ENCODE data around the gene CCDC6. TPM values are rescaled to one million over a fixed set of nuclear protein-coding genes. Genes with fewer than 3 reads are reported as not detected.

Gene CCDC6
- total RNA-seq, 2 donors from 2014 or later, result 65.8 to 91.0 TPM

GRCh38 chr10:59867590-59867989 is 38.8 kb downstream of the CCDC6 start:
- DNase-seq, result no peak

GRCh38 chr10:59865101-59865500 is 41.3 kb downstream of the CCDC6 start:
- peak overlapping the region; percentile 43 for H3K27ac ChIP-seq
- H3K9ac ChIP-seq (ENCODE audit: low read depth in 2 of 2, low read length in 2 of 2), result peak overlapping the region in 1 of 2 donors; percentile 16
- H3K36me3 ChIP-seq, result no peaks in the 10 kb centered on the region
- TF ChIP-seq CTCF (IDR thresholded peaks at IDR 0.05), result peak; percentile 33
- H3K4me1 ChIP-seq, result no peaks in the 10 kb centered on the region
- intact Hi-C loops (cut with DNase I), result loop anchor here (5.0 to 10.0 kb wide), 2 partner anchors 37 to 170 kb away; no protein-coding TSS in a partner anchor
- DNase-seq, result peak; percentile 74
- H3K4me3 ChIP-seq, result no peak overlapping the region
- H3K27me3 ChIP-seq, result no peaks in the 10 kb centered on the region
- H3K9me3 ChIP-seq, result no peaks in the 10 kb centered on the region

More at GRCh38 chr10:59867590-59867989, 38.8 kb downstream of the CCDC6 start:
- H3K36me3 ChIP-seq, result no peaks in the 10 kb centered on the region
- intact Hi-C loops (cut with DNase I), result loop anchor here (5.0 to 10.0 kb wide), 2 partner anchors 35 to 167 kb away; no protein-coding TSS in a partner anchor
- no peak overlapping the region for H3K27ac ChIP-seq
- no peaks in the 10 kb centered on the region for H3K4me1 ChIP-seq
- no peaks in the 10 kb centered on the region for H3K27me3 ChIP-seq
- H3K9me3 ChIP-seq, result no peaks in the 10 kb centered on the region
- H3K9ac ChIP-seq (ENCODE audit: low read depth in 2 of 2, low read length in 2 of 2), result no peak overlapping the region
- no peak for TF ChIP-seq CTCF (IDR thresholded peaks at IDR 0.05)
- no peak overlapping the region for H3K4me3 ChIP-seq

- H3K4me1 ChIP-seq, result no peaks in the 10 kb centered on the region
- H3K4me3 ChIP-seq, result no peak overlapping the region
- intact Hi-C loops (cut with DNase I), result loop anchor here (10.0 kb wide), 1 partner anchor 170 kb away; no protein-coding TSS in a partner anchor
- peak overlapping the region; percentile 1 to 16 for H3K9ac ChIP-seq (ENCODE audit: low read depth in 2 of 2, low read length in 2 of 2)
- no peak for DNase-seq
- TF ChIP-seq CTCF (IDR thresholded peaks at IDR 0.05), result no peak
- H3K9me3 ChIP-seq, result no peaks in the 10 kb centered on the region
- no peaks in the 10 kb centered on the region for H3K36me3 ChIP-seq
- peak overlapping the region; percentile 43 for H3K27ac ChIP-seq
- no peaks in the 10 kb centered on the region for H3K27me3 ChIP-seq
Measured at GRCh38 chr10:59864141-59864962, 42.0 kb downstream of the CCDC6 start.

- intact Hi-C loops (cut with DNase I), result no loop called here
- Histone ChIP-seq H3K27me3 (no peaks in the 10 kb centered on the region), H3K36me3 (no peaks in the 10 kb centered on the region), H3K27ac (no peak overlapping the region), H3K4me1 (peaks cover 8% of the 10 kb centered on the region), H3K4me3 (no peak overlapping the region), H3K9me3 (no peaks in the 10 kb centered on the region), H3K9ac (ENCODE audit: low read depth in 2 of 2, low read length in 2 of 2) (no peak overlapping the region)
- no peak for TF ChIP-seq CTCF (IDR thresholded peaks at IDR 0.05)
- DNase-seq, result no peak
Measured at GRCh38 chr10:59859570-59859969, 46.8 kb downstream of the CCDC6 start.

- Histone ChIP-seq H3K4me3 (no peak overlapping the region), H3K27ac (no peak overlapping the region), H3K4me1 (peaks cover 8% of the 10 kb centered on the region), H3K36me3 (no peaks in the 10 kb centered on the region), H3K27me3 (no peaks in the 10 kb centered on the region), H3K9ac (ENCODE audit: low read depth in 2 of 2, low read length in 2 of 2) (no peak overlapping the region), H3K9me3 (no peaks in the 10 kb centered on the region)
- no peak for DNase-seq
- TF ChIP-seq CTCF (IDR thresholded peaks at IDR 0.05), result no peak
- intact Hi-C loops (cut with DNase I), result no loop called here
Measured at GRCh38 chr10:59857921-59858320, 48.4 kb downstream of the CCDC6 start.

Data from colonic mucosa (tissue), 4 donors.